Astrocyte of the spinal cord (primary cell): ENCODE results near the gene ITPR2.

Experiments
- DNase-seq: peaks from one replicate; pipeline ENCODE4 v3.0.0; 2011; ENCODE audit warnings: low read depth, low spot score
- H3K4me3 ChIP-seq: 2 replicates; pipeline ENCODE4 v1.5.1; 2011; ENCODE audit warnings: low read depth, mild to moderate bottlenecking, low read length, moderate library complexity
- CTCF ChIP-seq: IDR thresholded peaks from 2 replicates; pipeline ENCODE4 v1.5.1; 2012; ENCODE audit warnings: low read depth, mild to moderate bottlenecking, low read length, inconsistent platforms
- in situ Hi-C: cut with HindIII; loops from 2 replicates; pipeline ENCODE4 v1.10.0; 2017; ENCODE audit warnings: low sequenced_read_pairs

The ITPR2 gene

GRCh38 chr12:26617513-26617912 is 215.5 kb downstream of the ITPR2 start:
- H3K4me3 ChIP-seq: no peak overlapping the region
- in situ Hi-C loops: no loop called here
- TF ChIP-seq CTCF: no peak
- no peak for DNase-seq

- H3K4me3 ChIP-seq: no peak overlapping the region
- TF ChIP-seq CTCF: peak; percentile 59
- in situ Hi-C loops: no loop called here
- DNase-seq: no peak
Measured at GRCh38 chr12:26614011-26614616, 218.9 kb downstream of the ITPR2 start.

GRCh38 chr12:26612203-26612602 is 220.8 kb downstream of the ITPR2 start:
- DNase-seq: no peak
- in situ Hi-C loops: no loop called here
- TF ChIP-seq CTCF: no peak

GRCh38 chr12:26611598-26611997 is 221.4 kb downstream of the ITPR2 start:
- in situ Hi-C loops: no loop called here
- H3K4me3 ChIP-seq: no peak overlapping the region
- TF ChIP-seq CTCF: no peak
- no peak for DNase-seq

More at GRCh38 chr12:26612203-26612602, 220.8 kb downstream of the ITPR2 start:
- no peak overlapping the region for H3K4me3 ChIP-seq

- TF ChIP-seq CTCF: no peak
- no peak overlapping the region for H3K4me3 ChIP-seq
- DNase-seq: no peak
- in situ Hi-C loops: no loop called here
Measured at GRCh38 chr12:26610774-26611173, 222.2 kb downstream of the ITPR2 start.

- DNase-seq: no peak
- no peak for TF ChIP-seq CTCF
- in situ Hi-C loops: no loop called here
- H3K4me3 ChIP-seq: no peak overlapping the region
Measured at GRCh38 chr12:26609986-26610385, 223.0 kb downstream of the ITPR2 start.

GRCh38 chr12:26608706-26609105 is 224.3 kb downstream of the ITPR2 start:
- in situ Hi-C loops: no loop called here
- no peak overlapping the region for H3K4me3 ChIP-seq
- no peak for DNase-seq
- no peak for TF ChIP-seq CTCF
